Measurements from ENCODE around the gene SLC6A7.

DNA sequence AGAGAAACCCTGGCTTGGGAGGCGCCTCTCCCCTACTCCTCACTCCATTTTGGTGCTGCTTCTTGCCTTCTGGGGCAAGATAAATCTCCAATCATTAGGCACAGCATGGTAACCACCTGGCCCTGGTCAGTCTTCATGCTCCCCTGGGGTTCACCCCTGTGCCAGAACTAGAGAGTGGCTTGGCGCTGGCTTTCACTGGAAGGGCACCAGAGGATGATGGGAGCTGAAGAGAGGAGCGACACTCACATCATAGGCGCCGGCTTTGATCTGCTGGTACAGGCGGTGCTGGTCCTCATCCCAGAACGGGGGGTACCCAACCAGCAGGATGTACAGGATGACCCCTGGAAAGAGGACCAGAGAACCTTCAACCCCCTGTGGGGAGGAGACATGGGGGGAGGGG is 61.6 kb downstream of the SLC6A7 start:
- TF ChIP-seq, protein P1, sequence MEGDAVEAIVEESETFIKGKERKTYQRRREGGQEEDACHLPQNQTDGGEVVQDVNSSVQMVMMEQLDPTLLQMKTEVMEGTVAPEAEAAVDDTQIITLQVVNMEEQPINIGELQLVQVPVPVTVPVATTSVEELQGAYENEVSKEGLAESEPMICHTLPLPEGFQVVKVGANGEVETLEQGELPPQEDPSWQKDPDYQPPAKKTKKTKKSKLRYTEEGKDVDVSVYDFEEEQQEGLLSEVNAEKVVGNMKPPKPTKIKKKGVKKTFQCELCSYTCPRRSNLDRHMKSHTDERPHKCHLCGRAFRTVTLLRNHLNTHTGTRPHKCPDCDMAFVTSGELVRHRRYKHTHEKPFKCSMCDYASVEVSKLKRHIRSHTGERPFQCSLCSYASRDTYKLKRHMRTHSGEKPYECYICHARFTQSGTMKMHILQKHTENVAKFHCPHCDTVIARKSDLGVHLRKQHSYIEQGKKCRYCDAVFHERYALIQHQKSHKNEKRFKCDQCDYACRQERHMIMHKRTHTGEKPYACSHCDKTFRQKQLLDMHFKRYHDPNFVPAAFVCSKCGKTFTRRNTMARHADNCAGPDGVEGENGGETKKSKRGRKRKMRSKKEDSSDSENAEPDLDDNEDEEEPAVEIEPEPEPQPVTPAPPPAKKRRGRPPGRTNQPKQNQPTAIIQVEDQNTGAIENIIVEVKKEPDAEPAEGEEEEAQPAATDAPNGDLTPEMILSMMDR (IDR thresholded peaks at IDR 0.05): no peak
- no peak for TF ChIP-seq POLR2A (IDR thresholded peaks at IDR 0.05)
